ENCODE measurements around the gene LYRM4. TPM values are rescaled to one million over a fixed set of nuclear protein-coding genes. Genes with fewer than 3 reads are reported as not detected.

Gene LYRM4
- total RNA-seq, 2 donors from 2014 or later: 28.4 to 38.3 TPM

DNA sequence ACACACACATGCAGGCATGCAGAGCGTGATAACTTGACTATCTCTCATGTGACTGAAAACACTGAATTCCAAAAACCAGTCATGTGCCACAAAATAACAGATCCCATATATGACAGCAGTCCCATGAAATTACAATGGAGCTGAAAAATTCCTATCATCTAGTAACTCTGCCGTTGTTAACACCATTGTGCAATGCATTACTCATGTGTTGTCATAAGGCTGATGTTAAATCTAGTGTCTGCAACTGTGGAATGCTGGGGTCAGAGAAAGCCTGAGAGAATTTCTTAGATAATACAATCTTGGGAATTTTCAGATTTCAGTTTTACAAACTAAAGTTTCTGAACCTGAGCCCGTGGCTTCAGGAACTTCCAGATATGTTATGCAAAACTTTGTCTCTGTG, 70.2 kb downstream of the LYRM4 start:
- Mint-ChIP-seq H3K27me3 (ENCODE audit: low read depth) (no peaks in the 10 kb centered on the region), H3K4me3 (no peak overlapping the region), H3K4me1 (ENCODE audit: low read depth) (no peaks in the 10 kb centered on the region), H3K27ac (no peak overlapping the region), H3K36me3 (ENCODE audit: insufficient read depth in 2 of 2) (no peaks in the 10 kb centered on the region), H3K9me3 (no peaks in the 10 kb centered on the region)
- ATAC-seq (replicated peaks in 1 of 2) (no peak), DNase-seq (no peak)

DNA sequence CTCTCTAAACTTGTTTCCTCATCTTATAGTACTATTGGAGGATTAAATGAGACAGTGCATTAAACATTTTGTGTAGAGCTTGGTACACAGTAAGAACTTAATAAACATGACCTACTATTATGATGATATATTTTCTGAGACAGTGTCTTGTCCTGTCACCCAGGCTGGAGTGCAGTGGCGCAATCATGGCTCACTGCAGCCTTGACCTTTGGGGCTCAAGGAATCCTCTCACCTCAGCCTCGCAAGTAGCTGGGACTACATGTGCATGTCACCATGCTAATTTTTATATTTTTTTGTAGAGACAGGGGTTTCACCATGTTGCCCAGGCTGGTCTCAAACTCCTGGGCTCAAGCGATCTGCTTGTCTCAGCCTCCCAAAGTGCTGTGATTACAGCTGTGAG, 72.1 kb downstream of the LYRM4 start:
- H3K27me3 Mint-ChIP-seq (ENCODE audit: low read depth): no peaks in the 10 kb centered on the region
- ATAC-seq (replicated peaks in 1 of 2) (no peak), DNase-seq (no peak)
- no peak overlapping the region for H3K27ac Mint-ChIP-seq
- H3K9me3 Mint-ChIP-seq: no peaks in the 10 kb centered on the region
- H3K4me3 Mint-ChIP-seq: no peak overlapping the region
- no peaks in the 10 kb centered on the region for H3K4me1 Mint-ChIP-seq (ENCODE audit: low read depth)
- H3K36me3 Mint-ChIP-seq (ENCODE audit: insufficient read depth in 2 of 2): no peaks in the 10 kb centered on the region

DNA sequence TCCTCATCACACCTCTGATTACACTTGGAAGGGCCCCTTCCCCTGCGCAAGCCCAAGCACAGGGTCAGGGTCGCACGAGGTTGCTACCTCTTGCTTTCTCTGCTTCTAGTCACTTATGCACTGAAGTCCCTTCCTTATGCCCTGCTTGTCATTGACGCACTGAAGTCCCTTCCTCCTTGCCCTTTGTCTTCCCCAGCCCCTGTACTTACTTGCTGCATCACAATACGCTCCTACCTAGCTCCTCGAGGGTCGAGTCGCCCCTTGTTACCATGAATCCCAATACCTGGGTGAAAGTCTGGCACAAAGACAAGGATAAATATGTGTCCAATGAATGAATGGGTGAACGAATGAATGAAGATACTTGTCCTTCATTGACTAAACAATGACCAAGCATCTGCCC, 75.9 kb downstream of the LYRM4 start:
- no peak overlapping the region for H3K4me3 Mint-ChIP-seq
- ATAC-seq (replicated peaks in 1 of 2) (no peak), DNase-seq (no peak)
- H3K36me3 Mint-ChIP-seq (ENCODE audit: insufficient read depth in 2 of 2): no peaks in the 10 kb centered on the region
- H3K9me3 Mint-ChIP-seq: no peaks in the 10 kb centered on the region
- H3K4me1 Mint-ChIP-seq (ENCODE audit: low read depth): peaks cover 2% of the 10 kb centered on the region
- no peak overlapping the region for H3K27ac Mint-ChIP-seq
- no peaks in the 10 kb centered on the region for H3K27me3 Mint-ChIP-seq (ENCODE audit: low read depth)

DNA sequence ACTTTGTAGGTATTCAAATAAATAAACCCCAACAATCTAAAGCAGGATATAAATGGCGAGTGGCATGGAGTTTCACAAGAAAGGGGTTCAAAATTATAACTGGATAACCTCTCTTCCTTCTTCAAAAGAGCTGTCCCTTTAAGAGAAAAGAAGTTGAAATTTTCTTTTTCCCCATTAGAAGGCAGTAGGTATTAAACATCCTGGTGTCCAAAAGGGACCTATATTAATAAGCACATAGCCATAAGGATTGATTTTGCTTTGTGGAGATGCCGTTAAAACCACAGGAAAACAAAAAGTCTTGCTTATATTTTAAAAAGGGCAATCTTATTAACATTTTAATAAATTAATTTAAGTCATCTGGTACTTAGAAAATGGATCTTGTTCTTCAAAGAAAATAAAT, 76.5 kb downstream of the LYRM4 start:
- DNase-seq (no peak), ATAC-seq (replicated peaks in 1 of 2) (no peak)
- Mint-ChIP-seq H3K27ac (no peak overlapping the region), H3K36me3 (ENCODE audit: insufficient read depth in 2 of 2) (no peaks in the 10 kb centered on the region), H3K4me3 (no peak overlapping the region), H3K9me3 (no peaks in the 10 kb centered on the region), H3K27me3 (ENCODE audit: low read depth) (no peaks in the 10 kb centered on the region), H3K4me1 (ENCODE audit: low read depth) (peaks cover 9% of the 10 kb centered on the region)

DNA sequence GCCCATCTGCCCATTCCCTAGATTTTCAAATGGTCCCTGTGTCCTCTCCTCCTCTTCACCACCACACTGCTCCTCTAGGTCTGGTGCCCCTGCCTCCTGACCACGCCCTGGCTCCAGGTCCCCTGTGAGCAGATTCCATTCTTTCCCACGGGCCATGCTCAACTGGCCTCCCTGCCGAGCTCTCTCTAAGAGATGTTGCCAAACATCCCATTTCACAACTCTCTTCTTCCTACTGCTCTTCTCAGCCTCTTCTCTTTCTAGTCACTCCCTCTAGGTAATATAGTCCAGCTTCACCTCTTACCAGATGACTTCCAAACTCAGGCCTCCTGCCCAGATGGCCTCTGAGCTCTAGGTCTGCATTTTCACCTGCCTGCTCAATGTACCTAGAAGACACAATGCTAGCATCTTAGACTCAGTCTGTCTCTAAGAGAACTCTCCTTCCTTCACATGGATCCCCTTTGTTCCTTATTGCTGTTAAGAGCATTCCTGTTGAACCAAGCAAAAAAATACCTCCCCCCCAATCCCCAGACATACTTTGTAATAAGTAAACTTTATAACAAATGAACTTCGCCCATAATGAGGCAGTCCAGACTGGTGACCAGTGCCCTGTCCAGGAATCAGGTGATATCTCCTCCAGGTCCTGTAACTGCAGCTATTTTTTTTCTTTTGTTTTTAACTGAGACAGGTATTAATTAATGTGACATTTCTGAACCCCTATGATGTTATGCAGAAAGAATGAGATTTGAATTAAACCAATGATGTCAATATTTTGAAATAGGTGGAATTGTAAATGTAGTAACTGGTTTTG, 79.0 kb downstream of the LYRM4 start:
- no peak overlapping the region for H3K27ac Mint-ChIP-seq
- H3K4me3 Mint-ChIP-seq: no peak overlapping the region
- H3K9me3 Mint-ChIP-seq: no peaks in the 10 kb centered on the region
- H3K4me1 Mint-ChIP-seq (ENCODE audit: low read depth): peaks cover 30% of the 10 kb centered on the region
- ATAC-seq (replicated peaks in 1 of 2): no peak
- DNase-seq: no peak
- H3K27me3 Mint-ChIP-seq (ENCODE audit: low read depth): no peaks in the 10 kb centered on the region
- no peaks in the 10 kb centered on the region for H3K36me3 Mint-ChIP-seq (ENCODE audit: insufficient read depth in 2 of 2)

DNA sequence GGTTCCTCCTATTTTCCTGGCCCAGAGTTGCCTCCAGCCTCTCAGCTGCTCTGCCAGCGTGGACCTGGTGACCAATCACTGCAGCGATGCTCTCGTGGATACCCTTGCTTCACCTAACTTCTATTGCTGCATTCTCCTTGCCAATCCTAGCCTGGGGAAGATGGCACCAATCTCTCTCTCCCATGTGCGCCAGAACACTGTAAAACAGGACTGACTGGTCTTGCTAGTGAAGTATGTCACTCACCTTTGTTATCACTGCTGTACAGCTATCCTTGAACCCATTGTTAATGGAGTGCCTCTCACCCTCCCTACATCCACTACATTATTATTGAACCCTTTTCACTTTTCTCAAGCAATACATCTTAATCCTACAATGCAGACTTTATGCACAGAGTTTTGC, 80.1 kb downstream of the LYRM4 start:
- peaks cover 40% of the 10 kb centered on the region for H3K4me1 Mint-ChIP-seq (ENCODE audit: low read depth)
- H3K9me3 Mint-ChIP-seq: no peaks in the 10 kb centered on the region
- ATAC-seq (replicated peaks in 1 of 2) (no peak), DNase-seq (no peak)
- H3K36me3 Mint-ChIP-seq (ENCODE audit: insufficient read depth in 2 of 2): no peaks in the 10 kb centered on the region
- no peaks in the 10 kb centered on the region for H3K27me3 Mint-ChIP-seq (ENCODE audit: low read depth)
- no peak overlapping the region for H3K4me3 Mint-ChIP-seq
- H3K27ac Mint-ChIP-seq: no peak overlapping the region

DNA sequence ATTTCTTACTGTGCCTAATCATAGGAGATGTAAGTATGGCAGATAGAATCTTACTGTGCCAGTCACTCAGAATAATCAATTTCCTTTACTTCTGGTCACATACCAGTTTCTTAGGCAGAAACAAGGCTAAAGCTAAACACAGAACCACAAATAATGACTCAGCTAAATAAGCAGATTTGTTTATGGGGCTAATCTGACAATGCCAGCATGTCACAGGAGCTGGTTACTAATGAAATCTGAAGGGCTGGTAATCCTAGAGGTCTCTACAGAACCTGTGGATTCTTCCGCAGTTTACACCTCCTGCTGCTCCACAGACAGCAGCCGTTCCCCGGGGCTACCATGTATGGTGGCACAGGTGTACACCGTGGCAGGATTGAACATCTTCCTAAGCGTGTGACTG, 80.8 kb downstream of the LYRM4 start:
- no peak for ATAC-seq (replicated peaks in 1 of 2)
- no peak for DNase-seq
- no peaks in the 10 kb centered on the region for H3K36me3 Mint-ChIP-seq (ENCODE audit: insufficient read depth in 2 of 2)
- no peaks in the 10 kb centered on the region for H3K27me3 Mint-ChIP-seq (ENCODE audit: low read depth)
- H3K9me3 Mint-ChIP-seq: no peaks in the 10 kb centered on the region
- H3K4me1 Mint-ChIP-seq (ENCODE audit: low read depth): peaks cover 48% of the 10 kb centered on the region
- H3K27ac Mint-ChIP-seq: no peak overlapping the region
- H3K4me3 Mint-ChIP-seq: no peak overlapping the region

DNA sequence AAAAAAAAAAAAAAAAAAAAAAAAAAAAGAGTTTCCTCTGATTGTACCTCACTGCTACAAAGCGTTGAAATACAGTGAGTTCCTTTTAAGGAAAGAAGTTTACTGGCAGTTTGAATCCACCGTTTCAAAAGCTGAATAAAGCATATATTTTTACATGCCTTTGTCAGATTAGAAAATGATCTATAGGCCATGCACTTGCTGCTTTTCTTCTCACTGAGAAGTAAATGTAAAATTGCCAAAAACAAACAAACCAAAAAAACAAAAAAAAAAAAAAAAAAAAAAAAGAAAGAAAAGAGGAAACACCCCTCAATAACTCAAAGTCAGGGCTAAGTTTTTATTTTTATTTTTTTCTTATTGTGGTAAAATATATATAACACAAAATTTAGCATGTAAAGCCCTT, 81.9 kb downstream of the LYRM4 start:
- Mint-ChIP-seq H3K4me3 (no peak overlapping the region), H3K4me1 (ENCODE audit: low read depth) (peaks cover 59% of the 10 kb centered on the region), H3K9me3 (no peaks in the 10 kb centered on the region), H3K27ac (no peak overlapping the region), H3K36me3 (ENCODE audit: insufficient read depth in 2 of 2) (no peaks in the 10 kb centered on the region), H3K27me3 (ENCODE audit: low read depth) (no peaks in the 10 kb centered on the region)
- DNase-seq (no peak), ATAC-seq (replicated peaks in 1 of 2) (no peak)

DNA sequence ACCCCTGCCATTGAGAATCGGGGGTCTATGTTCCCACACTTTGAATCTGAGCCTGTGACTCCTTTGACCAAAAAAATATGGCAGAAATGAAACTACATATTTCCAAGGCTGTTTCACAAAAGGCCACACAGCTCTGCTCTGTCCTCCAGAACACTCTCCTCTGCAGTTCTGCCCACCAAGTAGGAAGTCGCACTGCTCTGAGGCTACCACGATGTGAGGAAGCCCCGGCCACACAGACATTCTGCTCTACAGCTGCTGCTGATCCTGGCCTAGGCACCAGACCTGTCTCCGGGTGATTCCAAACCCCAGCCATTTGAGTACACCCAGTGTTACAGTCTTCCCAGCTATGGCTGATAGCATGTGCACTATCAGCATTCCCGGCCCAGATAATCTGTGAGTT, 85.1 kb downstream of the LYRM4 start:
- Mint-ChIP-seq H3K9me3 (no peaks in the 10 kb centered on the region), H3K27ac (peak overlapping the region; percentile 83), H3K27me3 (ENCODE audit: low read depth) (no peaks in the 10 kb centered on the region), H3K36me3 (ENCODE audit: insufficient read depth in 2 of 2) (no peaks in the 10 kb centered on the region), H3K4me1 (ENCODE audit: low read depth) (peaks cover 63% of the 10 kb centered on the region), H3K4me3 (peak overlapping the region; percentile 49 to 83)
- ATAC-seq (replicated peaks in 1 of 2) (peak; percentile 42 to 57), DNase-seq (peak; percentile 24 to 31)

DNA sequence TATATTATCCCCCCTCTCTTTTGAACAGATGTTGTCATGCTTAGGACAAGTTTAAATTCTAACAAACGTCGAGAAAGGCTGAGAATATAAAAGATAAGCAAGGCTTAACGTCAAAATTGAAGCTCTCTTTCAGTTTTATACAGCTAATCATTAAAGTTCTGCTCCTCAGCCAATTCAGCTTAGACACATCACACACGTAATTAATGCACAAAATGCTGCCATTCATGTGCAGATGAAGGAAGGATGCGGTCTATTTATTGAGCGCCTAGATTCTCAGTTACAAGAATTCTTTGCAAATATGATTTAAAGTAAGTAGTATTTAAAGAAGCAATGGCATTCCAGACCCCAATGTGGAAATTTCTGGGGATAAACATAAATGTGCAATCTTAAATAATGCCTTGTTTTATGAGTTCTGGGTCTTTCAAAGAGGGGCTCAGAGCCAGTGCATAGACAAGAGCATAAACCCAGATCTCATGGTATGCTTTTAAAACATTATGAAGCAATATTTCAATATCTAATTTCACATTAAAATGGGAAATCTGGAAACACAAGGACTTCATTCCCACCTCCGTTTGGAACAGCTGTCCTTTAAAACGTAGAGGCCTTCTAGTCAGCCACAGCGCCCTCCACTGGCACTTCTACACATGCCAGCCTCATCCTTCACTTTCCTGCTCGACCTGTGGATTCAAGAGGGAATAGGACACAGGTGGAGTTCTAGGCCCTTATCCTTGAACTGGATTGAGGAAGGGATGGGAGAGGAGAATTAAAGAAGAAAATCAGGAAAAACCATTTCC, 85.8 kb downstream of the LYRM4 start:
- peak; percentile 21 to 48 for DNase-seq
- peak overlapping the region; percentile 66 to 83 for H3K4me3 Mint-ChIP-seq
- H3K9me3 Mint-ChIP-seq: no peaks in the 10 kb centered on the region
- no peaks in the 10 kb centered on the region for H3K27me3 Mint-ChIP-seq (ENCODE audit: low read depth)
- no peaks in the 10 kb centered on the region for H3K36me3 Mint-ChIP-seq (ENCODE audit: insufficient read depth in 2 of 2)
- H3K4me1 Mint-ChIP-seq (ENCODE audit: low read depth): peaks cover 62% of the 10 kb centered on the region
- H3K27ac Mint-ChIP-seq: peak overlapping the region; percentile 83
- peak in 1 of 2 donors; percentile 2 for ATAC-seq (replicated peaks in 1 of 2)

DNA sequence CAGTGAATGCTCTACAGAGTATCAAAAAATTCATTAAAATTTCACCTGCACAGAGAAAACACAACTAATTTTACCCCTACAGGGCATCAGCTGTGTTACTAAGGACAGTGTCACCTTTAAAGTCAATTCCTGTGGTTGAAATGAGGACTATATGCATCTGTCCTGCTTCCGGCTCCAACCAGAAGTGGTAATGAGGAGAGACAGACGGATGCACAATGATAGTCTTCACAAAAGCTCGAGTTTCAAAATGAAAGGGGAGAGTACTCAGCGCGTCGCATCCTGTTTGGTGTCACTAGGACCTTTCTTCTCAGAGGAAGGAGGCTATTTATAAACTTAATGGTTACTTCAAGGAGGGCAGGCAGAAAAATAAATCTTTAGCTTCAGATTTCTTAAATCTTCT, 86.5 kb downstream of the LYRM4 start:
- ATAC-seq (replicated peaks in 1 of 2): peak; percentile 96
- Mint-ChIP-seq H3K4me1 (ENCODE audit: low read depth) (peaks cover 54% of the 10 kb centered on the region), H3K27me3 (ENCODE audit: low read depth) (no peaks in the 10 kb centered on the region)

DNA sequence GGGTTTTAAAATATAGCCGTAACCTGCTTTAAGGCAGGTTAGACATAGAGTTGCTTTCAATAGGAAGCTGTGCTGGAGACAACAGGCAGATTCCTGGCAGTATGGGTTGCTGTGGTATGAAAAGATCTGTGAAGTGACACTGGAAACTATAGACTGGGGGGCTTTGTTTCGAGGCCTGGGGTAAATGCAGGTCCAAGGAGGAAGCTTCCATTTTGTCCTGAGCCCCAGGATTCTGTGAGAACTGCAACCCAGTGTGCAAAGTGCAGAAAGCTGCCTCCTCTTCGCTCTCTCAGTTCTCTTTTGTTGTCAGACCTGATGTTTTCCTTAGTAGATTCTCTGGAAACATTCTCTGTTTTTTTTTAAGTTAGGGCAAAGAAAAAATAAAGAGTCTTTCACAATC, 86.9 kb downstream of the LYRM4 start:
- peak overlapping the region; percentile 83 for H3K27ac Mint-ChIP-seq
- H3K27me3 Mint-ChIP-seq (ENCODE audit: low read depth): no peaks in the 10 kb centered on the region
- ATAC-seq (replicated peaks in 1 of 2) (peak in 1 of 2 donors; percentile 4), DNase-seq (no peak)
- no peaks in the 10 kb centered on the region for H3K9me3 Mint-ChIP-seq
- peak overlapping the region; percentile 66 to 83 for H3K4me3 Mint-ChIP-seq
- H3K36me3 Mint-ChIP-seq (ENCODE audit: insufficient read depth in 2 of 2): no peaks in the 10 kb centered on the region
- peaks cover 50% of the 10 kb centered on the region for H3K4me1 Mint-ChIP-seq (ENCODE audit: low read depth)

More for the DNA sequence above, 86.5 kb downstream of the LYRM4 start:
- Mint-ChIP-seq H3K9me3 (no peaks in the 10 kb centered on the region), H3K36me3 (ENCODE audit: insufficient read depth in 2 of 2) (no peaks in the 10 kb centered on the region), H3K27ac (peak overlapping the region; percentile 83), H3K4me3 (peak overlapping the region; percentile 66 to 83)
- peak; percentile 63 to 64 for DNase-seq

DNA sequence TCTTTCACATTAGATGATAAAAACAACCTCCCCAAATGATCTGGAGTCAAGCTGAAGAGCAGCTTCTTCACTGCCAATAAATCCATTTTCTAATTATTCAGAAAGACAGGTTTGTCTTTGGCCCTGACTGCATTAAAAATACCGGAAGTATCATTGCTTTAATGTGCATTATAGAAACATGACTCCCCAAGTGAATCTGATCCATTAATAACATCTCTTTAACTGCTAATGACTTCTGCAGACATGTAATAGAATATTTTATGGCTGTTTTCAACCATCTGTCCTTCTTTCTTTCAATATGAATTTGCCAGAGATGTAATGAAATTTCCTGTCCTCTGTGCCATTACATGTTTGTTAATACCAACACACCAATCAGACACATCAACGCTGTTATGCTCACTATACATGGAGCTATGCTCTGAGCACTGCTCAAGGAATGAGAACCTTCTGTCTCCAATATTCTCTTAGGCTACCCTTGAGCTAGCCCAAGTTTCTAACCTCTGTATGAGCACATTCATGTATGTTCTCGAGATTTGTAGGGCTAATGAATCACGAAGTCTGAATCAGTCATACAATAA, 87.8 kb downstream of the LYRM4 start:
- Mint-ChIP-seq H3K9me3 (no peaks in the 10 kb centered on the region), H3K4me1 (ENCODE audit: low read depth) (peaks cover 46% of the 10 kb centered on the region), H3K27me3 (ENCODE audit: low read depth) (no peaks in the 10 kb centered on the region), H3K27ac (peak overlapping the region; percentile 3), H3K4me3 (no peak overlapping the region), H3K36me3 (ENCODE audit: insufficient read depth in 2 of 2) (no peaks in the 10 kb centered on the region)
- no peak for DNase-seq
- ATAC-seq (replicated peaks in 1 of 2): no peak

Measured in activated T-cell treated with anti-CD3 and anti-CD28 coated beads, Interleukin-2, amount 50 U/mL, for 72 hours (primary cell).